Endothelial cell (in vitro differentiated cells): ENCODE measurements around the gene KRT6A. TPM values are rescaled to one million over a fixed set of nuclear protein-coding genes. Genes with fewer than 3 reads are reported as not detected.

Experiments used
- DNase-seq: peaks from one replicate; pipeline ENCODE4 v3.0.0; 2021; ENCODE audit warnings: low spot score
- H3K27ac Mint-ChIP-seq: one replicate; pipeline ENCODE4 v1.8.0; 2021; ENCODE audit warnings: mixed read lengths, inconsistent platforms; ENCODE audit not compliant: unreplicated experiment
- H3K27me3 Mint-ChIP-seq: one replicate; pipeline ENCODE4 v1.8.0; 2021; ENCODE audit warnings: mild to moderate bottlenecking, moderate library complexity, mixed read lengths, inconsistent platforms; ENCODE audit not compliant: unreplicated experiment
- H3K36me3 Mint-ChIP-seq: one replicate; pipeline ENCODE4 v1.8.0; 2021; ENCODE audit warnings: mild to moderate bottlenecking, low read depth, mixed read lengths, inconsistent platforms; ENCODE audit not compliant: unreplicated experiment
- H3K4me1 Mint-ChIP-seq: one replicate; pipeline ENCODE4 v1.8.0; 2021; ENCODE audit warnings: mild to moderate bottlenecking, mixed read lengths, inconsistent platforms; ENCODE audit not compliant: unreplicated experiment
- H3K4me3 Mint-ChIP-seq: one replicate; pipeline ENCODE4 v1.8.0; 2021; ENCODE audit warnings: mild to moderate bottlenecking, mixed read lengths, inconsistent platforms; ENCODE audit not compliant: unreplicated experiment
- H3K9me3 Mint-ChIP-seq: one replicate; pipeline ENCODE4 v1.8.0; 2021; ENCODE audit warnings: mixed read lengths, inconsistent platforms; ENCODE audit not compliant: unreplicated experiment
- total RNA-seq: library from RNA; stranded (reverse); fragmentation: NEBNext Ultra II Directional; extraction: Animal tissue kit (Norgen Biotek cat#: 25700); gene quantifications from one replicate; pipeline ENCODE4 v1.2.1, GENCODE V29; 2021; ENCODE audit not compliant: unreplicated experiment
- TF ChIP-seq, protein P1 (sequence below): fragments of 200-600 bp; sonication (generic); IDR thresholded peaks from one replicate; pipeline ENCODE4 v1.5.0; 2021; ENCODE audit warnings: antibody characterized with exemption; ENCODE audit not compliant: unreplicated experiment

The KRT6A gene
- total RNA-seq, 1 donor from 2014 or later: not detected

DNA sequence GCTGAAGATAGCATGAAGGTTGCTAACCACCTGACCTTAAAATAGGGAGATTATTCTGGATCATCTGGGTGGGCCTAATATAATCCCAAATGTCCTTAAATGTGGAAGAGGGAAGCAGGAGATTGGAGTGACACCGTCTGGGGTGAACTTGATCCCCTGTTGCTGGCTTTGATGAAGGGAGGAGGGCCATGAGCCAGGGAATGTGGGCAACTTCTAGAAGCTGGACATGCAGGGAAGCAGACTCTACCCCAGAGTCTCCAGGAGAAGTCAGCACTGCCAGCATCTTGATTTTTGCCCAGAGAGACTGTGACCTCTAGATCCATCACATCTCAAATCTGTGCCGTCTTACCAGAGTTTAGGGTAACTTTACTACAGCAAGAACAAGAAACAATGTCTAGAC is 36.4 kb upstream of the KRT6A start:
- no peak for DNase-seq
- Mint-ChIP-seq H3K4me1 (no peaks in the 10 kb centered on the region), H3K27me3 (peaks cover 6% of the 10 kb centered on the region), H3K9me3 (no peaks in the 10 kb centered on the region), H3K36me3 (no peaks in the 10 kb centered on the region), H3K4me3 (no peak overlapping the region), H3K27ac (no peak overlapping the region)
- TF ChIP-seq, protein P1, sequence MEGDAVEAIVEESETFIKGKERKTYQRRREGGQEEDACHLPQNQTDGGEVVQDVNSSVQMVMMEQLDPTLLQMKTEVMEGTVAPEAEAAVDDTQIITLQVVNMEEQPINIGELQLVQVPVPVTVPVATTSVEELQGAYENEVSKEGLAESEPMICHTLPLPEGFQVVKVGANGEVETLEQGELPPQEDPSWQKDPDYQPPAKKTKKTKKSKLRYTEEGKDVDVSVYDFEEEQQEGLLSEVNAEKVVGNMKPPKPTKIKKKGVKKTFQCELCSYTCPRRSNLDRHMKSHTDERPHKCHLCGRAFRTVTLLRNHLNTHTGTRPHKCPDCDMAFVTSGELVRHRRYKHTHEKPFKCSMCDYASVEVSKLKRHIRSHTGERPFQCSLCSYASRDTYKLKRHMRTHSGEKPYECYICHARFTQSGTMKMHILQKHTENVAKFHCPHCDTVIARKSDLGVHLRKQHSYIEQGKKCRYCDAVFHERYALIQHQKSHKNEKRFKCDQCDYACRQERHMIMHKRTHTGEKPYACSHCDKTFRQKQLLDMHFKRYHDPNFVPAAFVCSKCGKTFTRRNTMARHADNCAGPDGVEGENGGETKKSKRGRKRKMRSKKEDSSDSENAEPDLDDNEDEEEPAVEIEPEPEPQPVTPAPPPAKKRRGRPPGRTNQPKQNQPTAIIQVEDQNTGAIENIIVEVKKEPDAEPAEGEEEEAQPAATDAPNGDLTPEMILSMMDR: no peak

GRCh38 chr12:52528641-52529143 is 35.6 kb upstream of the KRT6A start:
- TF ChIP-seq, protein P1: no peak

GRCh38 chr12:52527121-52527800 is 34.2 kb upstream of the KRT6A start:
- Mint-ChIP-seq H3K9me3 (no peaks in the 10 kb centered on the region), H3K27ac (no peak overlapping the region), H3K36me3 (no peaks in the 10 kb centered on the region), H3K4me3 (no peak overlapping the region), H3K27me3 (peaks cover 4% of the 10 kb centered on the region), H3K4me1 (no peaks in the 10 kb centered on the region)
- DNase-seq: no peak
- TF ChIP-seq, protein P1: no peak

More at GRCh38 chr12:52528641-52529143, 35.6 kb upstream of the KRT6A start:
- Mint-ChIP-seq H3K4me1 (no peaks in the 10 kb centered on the region), H3K4me3 (no peak overlapping the region), H3K27me3 (peaks cover 6% of the 10 kb centered on the region), H3K9me3 (no peaks in the 10 kb centered on the region), H3K27ac (no peak overlapping the region), H3K36me3 (no peaks in the 10 kb centered on the region)
- DNase-seq: no peak

- Mint-ChIP-seq H3K9me3 (no peaks in the 10 kb centered on the region), H3K36me3 (no peaks in the 10 kb centered on the region), H3K27me3 (peaks cover 4% of the 10 kb centered on the region), H3K27ac (no peak overlapping the region), H3K4me1 (no peaks in the 10 kb centered on the region), H3K4me3 (no peak overlapping the region)
- no peak for DNase-seq
- TF ChIP-seq, protein P1: no peak
Measured at GRCh38 chr12:52526511-52526951, 33.5 kb upstream of the KRT6A start.
